OCI-LY3 (cell line): ENCODE data around the gene IRAK2.

Source experiments
- H2AFZ ChIP-seq: fragments of 200-600, 300-600 bp; shearing (Covaris generic); 2 replicates; pipeline ENCODE4 v1.6.0; 2014; ENCODE audit warnings: antibody characterized with exemption, low read depth, low read length
- H3K27ac ChIP-seq: fragments of 200-600, 300-600 bp; sonication (generic); 2 replicates; pipeline ENCODE4 v1.5.1; 2014; ENCODE audit warnings: mild to moderate bottlenecking, low read length, moderate library complexity, mixed read lengths
- H3K27me3 ChIP-seq: fragments of 200-600, 300-600 bp; sonication (generic); 2 replicates; pipeline ENCODE4 v1.6.1; 2014; ENCODE audit warnings: low read depth, low read length, mixed read lengths
- H3K36me3 ChIP-seq: fragments of 200-600, 300-600 bp; sonication (generic); replicated peaks from 2 replicates; pipeline ENCODE3; 2014; ENCODE audit warnings: low read depth, low read length, mixed read lengths
- H3K4me1 ChIP-seq: fragments of 300-600, 200-600 bp; sonication (generic); 2 replicates; pipeline ENCODE4 v1.6.1; 2014; ENCODE audit warnings: low read length, mixed read lengths
- H3K4me2 ChIP-seq: fragments of 200-600, 300-600 bp; sonication (generic); 2 replicates; pipeline ENCODE4 v1.6.1; 2014; ENCODE audit warnings: low read length, mixed read lengths
- H3K4me3 ChIP-seq: fragments of 300-600, 200-600 bp; sonication (generic); 2 replicates; pipeline ENCODE4 v1.5.1; 2014; ENCODE audit warnings: antibody characterized with exemption, mild to moderate bottlenecking, low read length, moderate library complexity
- H3K79me2 ChIP-seq: fragments of 300-600, 200-600 bp; shearing (Covaris generic); 2 replicates; pipeline ENCODE4 v1.6.1; 2014; ENCODE audit warnings: mild to moderate bottlenecking, low read length, mixed read lengths
- H3K9ac ChIP-seq: fragments of 300-600, 200-600 bp; shearing (Covaris generic); 2 replicates; pipeline ENCODE4 v1.6.0; 2014; ENCODE audit warnings: mild to moderate bottlenecking, low read length, moderate library complexity
- H3K9me3 ChIP-seq: fragments of 200-600, 300-600 bp; shearing (Covaris generic); 2 replicates; pipeline ENCODE4 v1.6.1; 2014; ENCODE audit warnings: low read length, mixed read lengths; ENCODE audit not compliant: insufficient read depth
- H4K20me1 ChIP-seq: fragments of 200-600, 300-600 bp; sonication (generic); 2 replicates; pipeline ENCODE4 v1.6.1; 2016; ENCODE audit warnings: low read length, mixed read lengths; ENCODE audit not compliant: insufficient read depth
- EZH2phosphoT487 ChIP-seq: fragments of 200-600 bp; shearing (Covaris generic); IDR thresholded peaks from 2 replicates; pipeline ENCODE4 v1.6.1; 2018; ENCODE audit warnings: antibody characterized with exemption, mixed run types, low read depth
- TF ChIP-seq, protein P1 (sequence below): fragments of 200-600, 300-600 bp; sonication (generic); IDR thresholded peaks from 2 replicates; pipeline ENCODE4 v1.5.1; 2014; ENCODE audit warnings: antibody characterized with exemption, low read length, low read depth

The IRAK2 gene

GRCh38 chr3:10142707-10143560 is 21.8 kb upstream of the IRAK2 start:
- Histone ChIP-seq H3K4me1 (peaks cover 18% of the 10 kb centered on the region), H3K27ac (no peak overlapping the region), H3K9ac (peak overlapping the region; percentile 70), H3K4me2 (peak overlapping the region; percentile 88), H3K9me3 (no peaks in the 10 kb centered on the region), H4K20me1 (peaks cover 23% of the 10 kb centered on the region), H2AFZ (no peak overlapping the region), H3K4me3 (peak overlapping the region; percentile 80), H3K79me2 (peaks cover 63% of the 10 kb centered on the region), H3K36me3 (peaks cover 27% of the 10 kb centered on the region), H3K27me3 (no peaks in the 10 kb centered on the region)
- TF ChIP-seq EZH2phosphoT487, result no peak
- TF ChIP-seq, protein P1, sequence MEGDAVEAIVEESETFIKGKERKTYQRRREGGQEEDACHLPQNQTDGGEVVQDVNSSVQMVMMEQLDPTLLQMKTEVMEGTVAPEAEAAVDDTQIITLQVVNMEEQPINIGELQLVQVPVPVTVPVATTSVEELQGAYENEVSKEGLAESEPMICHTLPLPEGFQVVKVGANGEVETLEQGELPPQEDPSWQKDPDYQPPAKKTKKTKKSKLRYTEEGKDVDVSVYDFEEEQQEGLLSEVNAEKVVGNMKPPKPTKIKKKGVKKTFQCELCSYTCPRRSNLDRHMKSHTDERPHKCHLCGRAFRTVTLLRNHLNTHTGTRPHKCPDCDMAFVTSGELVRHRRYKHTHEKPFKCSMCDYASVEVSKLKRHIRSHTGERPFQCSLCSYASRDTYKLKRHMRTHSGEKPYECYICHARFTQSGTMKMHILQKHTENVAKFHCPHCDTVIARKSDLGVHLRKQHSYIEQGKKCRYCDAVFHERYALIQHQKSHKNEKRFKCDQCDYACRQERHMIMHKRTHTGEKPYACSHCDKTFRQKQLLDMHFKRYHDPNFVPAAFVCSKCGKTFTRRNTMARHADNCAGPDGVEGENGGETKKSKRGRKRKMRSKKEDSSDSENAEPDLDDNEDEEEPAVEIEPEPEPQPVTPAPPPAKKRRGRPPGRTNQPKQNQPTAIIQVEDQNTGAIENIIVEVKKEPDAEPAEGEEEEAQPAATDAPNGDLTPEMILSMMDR, result no peak

GRCh38 chr3:10145685-10146084 is 19.0 kb upstream of the IRAK2 start:
- Histone ChIP-seq H4K20me1 (peaks cover 23% of the 10 kb centered on the region), H3K4me1 (peaks cover 18% of the 10 kb centered on the region), H3K4me3 (no peak overlapping the region), H3K27ac (no peak overlapping the region), H3K27me3 (no peaks in the 10 kb centered on the region), H3K9me3 (no peaks in the 10 kb centered on the region), H2AFZ (no peak overlapping the region), H3K9ac (no peak overlapping the region), H3K36me3 (peaks cover 40% of the 10 kb centered on the region), H3K4me2 (no peak overlapping the region), H3K79me2 (peaks cover 79% of the 10 kb centered on the region)
- no peak for TF ChIP-seq EZH2phosphoT487
- TF ChIP-seq, protein P1, result no peak

GRCh38 chr3:10149226-10149625 is 15.5 kb upstream of the IRAK2 start:
- Histone ChIP-seq H4K20me1 (peaks cover 6% of the 10 kb centered on the region; the same call in 1 of the 2 replicates), H3K79me2 (peaks cover 53% of the 10 kb centered on the region)

DNA sequence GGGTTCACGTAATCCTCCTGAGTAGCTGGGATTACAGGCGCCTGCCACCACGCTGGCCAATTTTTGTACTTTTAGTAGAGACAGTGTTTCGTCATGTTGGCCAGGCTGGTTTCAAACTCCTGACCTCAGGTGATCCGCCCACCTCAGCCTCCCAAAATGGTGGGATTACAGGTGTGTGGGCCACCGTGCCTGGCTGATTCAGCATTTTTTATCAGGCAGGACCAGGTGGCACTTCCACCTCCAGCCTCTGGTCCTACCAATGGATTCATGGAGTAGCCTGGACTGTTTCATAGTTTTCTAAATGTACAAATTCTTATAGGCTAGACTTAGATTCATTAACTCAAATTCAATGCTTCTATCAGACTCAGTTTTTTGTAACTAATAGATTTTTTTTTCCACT is 13.7 kb upstream of the IRAK2 start:
- no peak for TF ChIP-seq EZH2phosphoT487
- TF ChIP-seq, protein P1, result no peak
- no peak overlapping the region for H3K27ac ChIP-seq
- H3K9me3 ChIP-seq, result no peaks in the 10 kb centered on the region
- H3K4me2 ChIP-seq, result no peak overlapping the region
- H3K4me3 ChIP-seq, result no peak overlapping the region
- no peaks in the 10 kb centered on the region for H3K4me1 ChIP-seq
- no peaks in the 10 kb centered on the region; the same call in 1 of the 2 replicates for H4K20me1 ChIP-seq
- no peak overlapping the region for H3K9ac ChIP-seq
- H2AFZ ChIP-seq, result no peak overlapping the region
- H3K79me2 ChIP-seq, result peaks cover 35% of the 10 kb centered on the region
- H3K36me3 ChIP-seq, result peaks cover 35% of the 10 kb centered on the region
- H3K27me3 ChIP-seq, result no peaks in the 10 kb centered on the region

More at GRCh38 chr3:10149226-10149625, 15.5 kb upstream of the IRAK2 start:
- no peak overlapping the region for H3K27ac ChIP-seq
- no peak overlapping the region for H3K9ac ChIP-seq
- H3K27me3 ChIP-seq, result no peaks in the 10 kb centered on the region
- H3K36me3 ChIP-seq, result peaks cover 35% of the 10 kb centered on the region
- H3K9me3 ChIP-seq, result no peaks in the 10 kb centered on the region
- no peak for TF ChIP-seq EZH2phosphoT487
- TF ChIP-seq, protein P1, result no peak
- no peak overlapping the region for H3K4me3 ChIP-seq
- H2AFZ ChIP-seq, result no peak overlapping the region
- H3K4me2 ChIP-seq, result no peak overlapping the region
- H3K4me1 ChIP-seq, result no peaks in the 10 kb centered on the region
